T-helper 2 cell (primary cell): Measurements from ENCODE around the gene SACM1L.
A peak's percentile ranks its signal among the peaks of the same experiment; 100 is the strongest.
"Not testable (repeated sequence)": the region's sequence is repeated elsewhere in the genome, so short reads cannot be mapped to it uniquely, and the experiment has no call there.

Source experiments
- DNase-seq, 5 experiments: peaks; one replicate each; pipeline versions ENCODE4 v3.0.0 to v3.0.0-alpha.2; 2012 to 2022

The SACM1L gene

GRCh38 chr3:45746165-45746776 lies 57.1 kb downstream of the SACM1L start:
- no peak for DNase-seq

- peak in 1 of 5 experiments; percentile 5 for DNase-seq
Measured at GRCh38 chr3:45746777-45747622, 57.8 kb downstream of the SACM1L start.

GRCh38 chr3:45748068-45748467 lies 58.9 kb downstream of the SACM1L start:
- DNase-seq: no peak

GRCh38 chr3:45749036-45749600 lies 59.9 kb downstream of the SACM1L start:
- not testable (repeated sequence) for DNase-seq

GRCh38 chr3:45749880-45750279 lies 60.7 kb downstream of the SACM1L start:
- no peak for DNase-seq

- no peak for DNase-seq
Measured at GRCh38 chr3:45751537-45752242, 62.5 kb downstream of the SACM1L start.

GRCh38 chr3:45753095-45753494 lies 63.9 kb downstream of the SACM1L start:
- no peak for DNase-seq

GRCh38 chr3:45754461-45754860 lies 65.3 kb downstream of the SACM1L start:
- no peak for DNase-seq

- DNase-seq: no peak
Measured at GRCh38 chr3:45756055-45756454, 66.9 kb downstream of the SACM1L start.

GRCh38 chr3:45757141-45757540 lies 67.9 kb downstream of the SACM1L start:
- not testable (repeated sequence) for DNase-seq

GRCh38 chr3:45758871-45759270 lies 69.7 kb downstream of the SACM1L start:
- no peak for DNase-seq

GRCh38 chr3:45759851-45760250 lies 70.7 kb downstream of the SACM1L start:
- no peak for DNase-seq

GRCh38 chr3:45760878-45761711 lies 71.9 kb downstream of the SACM1L start:
- peak in 3 of 5 experiments; percentile 18 to 46 (median 19) for DNase-seq

GRCh38 chr3:45761831-45762230 lies 72.6 kb downstream of the SACM1L start:
- DNase-seq: no peak

GRCh38 chr3:45762647-45763302 lies 73.6 kb downstream of the SACM1L start:
- DNase-seq: no peak

- DNase-seq: no peak
Measured at GRCh38 chr3:45763303-45763675, 74.1 kb downstream of the SACM1L start.

GRCh38 chr3:45765266-45765851 lies 76.2 kb downstream of the SACM1L start:
- no peak for DNase-seq

- no peak for DNase-seq
Measured at GRCh38 chr3:45765958-45766357, 76.8 kb downstream of the SACM1L start.

- DNase-seq: no peak
Measured at GRCh38 chr3:45771166-45771775, 82.1 kb downstream of the SACM1L start.

- DNase-seq: no peak
Measured at GRCh38 chr3:45771831-45772230, 82.6 kb downstream of the SACM1L start.
